Measurements from ENCODE around the gene DDX51. TPM values are rescaled to one million over a fixed set of nuclear protein-coding genes. Genes with fewer than 3 reads are reported as not detected.
"Not testable (repeated sequence)": the region's sequence is repeated elsewhere in the genome, so short reads cannot be mapped to it uniquely, and the experiment has no call there.

Gene DDX51
- total RNA-seq, 1 experiment from 2014 or later = 13.2 TPM

DNA sequence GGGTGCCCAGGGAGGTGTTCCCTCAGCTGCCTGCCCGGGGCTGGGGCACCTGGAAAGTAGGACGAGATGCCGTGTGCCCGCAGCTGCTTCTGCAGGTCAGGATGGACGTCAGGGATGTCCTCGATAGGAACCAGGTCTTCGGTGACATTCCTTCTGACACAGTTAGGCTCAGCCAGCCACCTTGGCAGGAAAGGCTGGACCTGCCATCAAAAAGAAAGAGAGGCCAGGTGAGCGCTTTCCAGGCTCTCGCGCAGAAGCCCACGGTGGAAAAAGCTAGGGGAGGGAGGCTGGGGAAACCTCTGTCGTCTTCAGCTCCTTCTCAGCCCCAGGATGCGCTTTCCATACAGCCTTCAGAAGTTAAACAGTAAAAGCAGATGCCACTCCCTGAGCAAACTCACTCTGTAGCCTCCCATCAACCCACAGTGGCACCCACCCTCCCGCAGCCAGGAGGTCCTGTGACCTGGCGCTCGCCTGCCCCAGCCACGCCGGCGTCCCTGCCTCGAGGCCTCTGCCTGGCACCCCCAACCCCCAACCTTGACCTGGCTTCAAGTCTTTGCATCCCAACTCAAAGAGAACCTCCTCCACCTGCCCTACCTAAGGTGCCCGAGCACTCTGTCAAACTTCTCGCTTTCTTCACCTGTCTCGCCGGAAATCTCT, 1.3 kb downstream of the DDX51 start:
- DNase-seq (ENCODE audit: extremely low read depth, low read depth) = no peak

DNA sequence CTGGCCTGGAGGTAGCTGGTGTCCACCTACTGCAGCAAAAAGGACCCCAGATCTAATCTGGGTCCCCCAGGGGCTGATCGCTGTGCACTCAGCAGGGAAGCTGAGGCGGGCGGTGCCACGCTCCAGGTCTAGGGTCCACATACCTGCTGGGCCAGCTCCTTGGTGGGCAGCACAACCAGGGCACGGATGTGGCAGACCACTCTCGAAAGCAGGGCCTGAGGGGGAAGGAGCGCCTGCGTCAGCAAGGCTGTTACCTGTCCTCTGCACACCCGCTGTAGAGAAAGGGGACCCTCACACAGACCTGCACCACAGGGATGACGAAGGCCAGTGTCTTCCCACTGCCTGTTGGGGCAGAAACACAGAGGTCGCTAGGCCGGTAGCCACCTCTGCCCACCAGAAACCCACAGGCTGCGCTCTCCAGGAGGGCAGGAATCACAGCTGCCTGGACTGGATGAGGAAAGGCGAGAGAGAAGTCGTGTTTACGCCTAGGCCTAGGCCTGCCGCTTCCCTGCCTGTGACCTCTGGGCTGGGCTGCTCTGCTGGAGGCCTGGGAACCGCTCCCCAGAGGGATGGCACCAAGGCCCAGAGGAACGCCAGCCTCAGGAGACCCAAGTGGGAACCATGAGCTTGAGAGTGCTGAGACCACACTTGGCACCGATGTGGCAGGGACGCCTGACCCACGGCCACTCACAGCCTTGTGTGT, 2.0 kb downstream of the DDX51 start:
- DNase-seq (ENCODE audit: extremely low read depth, low read depth) = no peak

DNA sequence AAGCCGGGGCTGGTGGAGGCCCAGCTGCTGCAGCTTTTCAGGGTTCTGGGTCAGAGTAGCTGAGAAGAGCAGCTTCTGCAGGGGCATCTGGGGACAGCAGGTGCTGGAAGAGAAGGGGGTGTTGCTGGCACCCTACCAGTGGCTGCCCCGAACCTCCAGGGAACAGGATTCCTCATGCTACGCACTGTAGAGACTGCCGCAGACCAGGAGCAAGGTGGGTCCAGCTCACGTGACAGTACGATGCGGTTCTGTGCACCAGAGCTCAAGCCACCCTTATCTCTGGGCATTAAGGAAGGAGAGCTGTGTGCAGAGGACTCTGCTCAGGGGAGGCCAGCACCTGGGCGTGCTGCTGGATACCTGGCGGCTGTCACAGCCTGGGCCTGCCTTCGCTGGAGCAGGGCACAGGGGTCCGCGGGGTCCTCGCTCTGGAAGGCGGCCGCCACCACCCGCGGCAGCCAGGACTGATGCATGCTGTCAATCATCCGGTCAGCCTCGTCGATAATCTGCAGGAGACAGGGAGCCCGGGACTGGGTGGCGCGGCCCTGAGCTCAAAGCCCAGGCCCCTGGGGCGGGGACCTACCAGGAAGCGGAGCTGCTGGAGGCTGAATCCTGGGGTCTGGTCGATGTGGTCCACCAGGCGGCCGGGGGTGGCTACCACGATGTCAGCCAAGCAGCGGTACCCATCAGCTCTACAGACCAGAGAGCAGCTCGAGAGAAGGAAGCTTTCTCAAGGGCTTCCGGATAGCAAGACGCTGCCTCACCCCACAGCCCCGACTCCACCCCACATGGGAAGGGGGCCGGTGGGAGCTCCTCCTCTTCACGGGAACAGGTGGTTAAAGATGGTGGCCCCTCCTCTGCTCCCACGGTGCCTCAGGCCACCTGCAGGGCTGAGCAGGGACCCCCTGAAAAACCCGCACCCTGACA, 2.9 kb downstream of the DDX51 start:
- no peak for DNase-seq (ENCODE audit: extremely low read depth, low read depth)

DNA sequence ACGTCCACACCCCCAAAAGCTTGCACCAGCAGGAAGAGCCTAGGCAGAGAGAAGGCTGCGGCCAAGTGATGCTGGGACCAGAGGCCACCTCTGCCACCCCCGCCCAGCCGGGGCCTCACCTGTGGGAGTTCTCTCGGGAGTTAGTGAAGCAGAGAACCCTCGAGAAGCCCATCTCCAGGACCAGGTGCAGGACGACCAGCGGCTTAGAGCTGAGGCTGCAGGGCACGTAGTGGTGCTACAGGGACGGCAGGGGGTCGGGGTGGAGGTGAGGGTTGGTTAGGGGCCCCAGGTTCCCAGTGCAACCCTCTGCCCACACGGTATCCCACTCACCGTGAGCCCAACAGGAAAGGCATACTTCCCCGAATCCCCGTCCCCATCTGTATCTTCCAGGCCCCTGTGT, 3.6 kb downstream of the DDX51 start:
- DNase-seq (ENCODE audit: extremely low read depth, low read depth) = no peak

DNA sequence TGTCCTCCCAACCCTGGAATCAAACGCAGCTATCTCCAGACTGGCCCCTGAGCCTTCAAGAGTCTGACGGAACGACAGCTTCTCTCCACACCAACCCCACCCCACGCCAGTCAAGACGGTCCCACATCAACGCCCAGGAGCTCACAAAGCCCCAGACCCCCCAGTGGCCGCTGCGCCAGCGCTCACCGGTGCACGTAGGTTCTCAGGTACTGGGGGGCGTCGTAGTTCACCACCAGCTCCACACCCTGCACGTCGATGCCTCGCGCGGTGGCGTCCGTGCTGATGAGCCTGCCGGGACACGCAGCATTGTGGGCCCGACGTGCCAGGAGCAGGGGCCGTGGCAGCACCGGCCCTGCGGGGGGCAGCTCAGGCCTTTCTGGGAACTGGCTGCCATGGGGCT, 4.2 kb downstream of the DDX51 start:
- no peak for DNase-seq (ENCODE audit: extremely low read depth, low read depth)

DNA sequence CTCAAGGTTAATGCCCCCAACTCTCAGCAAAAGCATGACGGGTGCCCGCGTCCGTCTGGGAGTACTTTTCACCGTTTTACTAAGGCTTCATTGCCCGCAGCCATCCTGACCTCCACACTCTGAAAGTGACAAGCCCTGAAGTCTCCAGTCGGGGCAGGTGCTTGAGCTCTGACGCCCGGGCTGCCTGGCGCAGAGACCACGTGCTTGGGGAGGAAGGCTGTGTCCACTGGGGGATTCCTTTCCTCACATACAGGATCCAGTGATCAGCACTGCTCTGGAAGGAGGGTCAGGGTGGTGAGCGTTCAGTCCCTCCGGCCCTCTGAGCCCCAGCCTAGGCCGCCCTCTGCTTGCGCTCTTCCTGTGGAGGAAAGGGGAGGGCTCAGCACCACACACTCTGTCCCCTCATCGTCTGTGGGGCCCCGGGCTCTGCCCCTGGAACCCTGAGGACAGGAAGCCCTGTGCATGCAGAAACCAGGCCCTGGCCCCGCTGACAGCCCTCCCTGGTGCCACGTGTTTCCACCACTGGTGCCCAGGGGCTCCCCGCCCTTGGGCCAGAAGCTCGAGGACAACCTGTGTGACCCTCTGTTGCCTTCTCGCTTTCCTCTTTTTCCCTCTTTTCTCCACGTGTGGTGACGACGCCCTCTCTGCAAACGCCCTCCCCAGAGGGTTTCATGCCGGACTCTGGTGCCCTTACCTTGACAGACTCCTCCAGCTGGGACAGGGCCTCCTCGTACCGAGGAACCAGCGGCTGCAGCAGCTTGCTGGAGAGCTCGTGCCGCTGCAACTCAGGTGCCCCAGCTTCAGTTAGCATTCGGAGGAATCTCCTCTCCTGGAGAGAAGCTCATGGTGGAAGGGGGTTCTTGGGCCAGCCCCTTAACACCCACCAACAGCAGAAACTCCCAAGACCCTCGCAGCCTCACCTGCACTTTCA, 4.9 kb downstream of the DDX51 start:
- no peak for DNase-seq (ENCODE audit: extremely low read depth, low read depth)

DNA sequence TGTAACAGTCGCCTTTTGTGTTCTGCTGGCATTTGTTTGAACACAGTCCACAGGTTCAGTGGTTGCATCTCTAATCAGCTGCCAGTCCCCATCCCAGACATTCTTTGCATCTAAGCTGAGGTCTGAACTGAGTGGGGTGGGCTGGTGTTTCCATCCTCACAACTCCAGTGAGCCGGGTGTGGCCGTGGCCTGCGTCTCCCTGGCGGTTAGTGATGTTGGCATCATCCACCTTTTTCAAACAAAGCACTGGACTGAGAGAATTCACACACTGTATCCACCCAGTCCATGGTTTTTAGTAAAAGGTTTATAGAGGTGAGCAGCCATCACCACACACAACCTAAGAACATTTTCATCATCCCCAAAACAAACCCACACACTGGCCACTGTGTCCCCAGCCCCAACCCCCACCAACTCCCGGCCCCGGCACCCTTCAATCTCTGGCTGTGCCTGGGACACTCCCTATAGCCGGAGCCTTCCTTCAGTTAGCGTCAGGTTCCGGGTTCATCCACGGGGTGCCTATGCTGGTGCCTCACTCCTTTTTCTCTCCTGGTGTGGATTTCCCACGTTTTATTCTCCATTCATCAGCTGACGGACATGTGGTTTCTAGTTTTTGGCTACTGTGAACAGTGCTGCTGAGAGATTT, 6.5 kb downstream of the DDX51 start:
- DNase-seq (ENCODE audit: extremely low read depth, low read depth) = no peak

DNA sequence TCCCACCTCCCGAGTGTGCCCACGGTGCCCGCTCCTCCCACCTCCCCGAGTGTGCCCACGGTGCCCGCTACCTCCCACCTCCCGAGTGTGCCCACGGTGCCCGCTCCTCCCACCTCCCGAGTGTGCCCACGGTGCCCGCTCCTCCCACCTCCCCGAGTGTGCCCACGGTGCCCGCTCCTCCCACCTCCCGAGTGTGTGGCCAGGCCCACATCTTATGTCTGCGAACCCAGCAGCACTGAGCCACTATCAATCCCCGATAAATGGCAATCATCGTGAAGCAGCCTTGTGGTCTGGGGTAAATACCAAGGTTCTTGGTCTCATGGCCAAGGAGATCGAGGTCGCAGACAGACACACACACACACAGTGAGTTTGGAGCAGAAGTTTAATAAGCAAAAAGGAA, 7.9 kb downstream of the DDX51 start:
- DNase-seq (ENCODE audit: extremely low read depth, low read depth) = not testable (repeated sequence)

DNA sequence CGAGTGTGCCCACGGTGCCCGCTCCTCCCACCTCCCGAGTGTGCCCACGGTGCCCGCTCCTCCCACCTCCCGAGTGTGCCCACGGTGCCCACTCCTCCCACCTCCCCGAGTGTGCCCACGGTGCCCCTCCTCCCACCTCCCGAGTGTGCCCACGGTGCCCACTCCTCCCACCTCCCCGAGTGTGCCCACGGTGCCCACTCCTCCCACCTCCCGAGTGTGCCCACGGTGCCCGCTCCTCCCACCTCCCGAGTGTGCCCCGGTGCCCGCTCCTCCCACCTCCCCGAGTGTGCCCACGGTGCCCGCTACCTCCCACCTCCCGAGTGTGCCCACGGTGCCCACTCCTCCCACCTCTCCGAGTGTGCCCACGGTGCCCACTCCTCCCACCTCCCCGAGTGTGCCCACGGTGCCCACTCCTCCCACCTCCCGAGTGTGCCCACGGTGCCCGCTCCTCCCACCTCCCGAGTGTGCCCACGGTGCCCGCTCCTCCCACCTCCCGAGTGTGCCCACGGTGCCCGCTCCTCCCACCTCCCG, 9.4 kb downstream of the DDX51 start:
- DNase-seq (ENCODE audit: extremely low read depth, low read depth) = not testable (repeated sequence)

DNA sequence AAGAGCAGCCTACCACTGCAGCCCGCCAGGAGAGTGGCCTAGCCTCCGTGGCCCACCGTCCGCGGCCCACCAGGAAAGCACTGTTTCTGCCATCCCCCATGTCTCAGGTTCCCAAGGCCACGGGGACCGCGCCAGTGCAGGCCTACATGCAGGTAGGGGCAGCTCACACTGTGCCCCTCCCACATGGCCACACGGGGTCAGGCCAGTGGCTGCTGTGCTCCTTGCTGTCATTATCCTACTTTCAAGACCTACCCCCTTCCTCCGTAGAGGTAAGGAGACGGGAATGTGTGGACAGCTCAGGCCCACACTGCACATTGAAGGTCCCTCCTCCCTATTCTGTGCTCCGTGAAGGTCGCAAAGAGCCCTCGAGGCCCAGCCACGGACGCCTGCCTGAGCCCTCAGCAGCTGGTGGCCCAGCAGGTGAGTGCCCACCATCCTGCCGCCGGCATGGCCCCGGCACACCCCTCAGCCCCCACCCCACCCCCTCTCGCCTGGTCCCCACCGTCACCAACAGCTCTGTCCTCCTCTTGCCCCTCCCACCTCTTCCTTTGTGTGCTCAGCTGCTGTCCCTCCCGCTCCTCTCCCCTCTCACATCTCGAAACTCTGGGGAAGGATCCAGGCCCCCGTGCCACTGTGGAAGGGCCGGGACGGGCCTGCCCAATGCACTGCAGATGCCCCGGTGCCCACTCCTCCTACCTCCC, 10.0 kb downstream of the DDX51 start:
- DNase-seq (ENCODE audit: extremely low read depth, low read depth) = no peak

DNA sequence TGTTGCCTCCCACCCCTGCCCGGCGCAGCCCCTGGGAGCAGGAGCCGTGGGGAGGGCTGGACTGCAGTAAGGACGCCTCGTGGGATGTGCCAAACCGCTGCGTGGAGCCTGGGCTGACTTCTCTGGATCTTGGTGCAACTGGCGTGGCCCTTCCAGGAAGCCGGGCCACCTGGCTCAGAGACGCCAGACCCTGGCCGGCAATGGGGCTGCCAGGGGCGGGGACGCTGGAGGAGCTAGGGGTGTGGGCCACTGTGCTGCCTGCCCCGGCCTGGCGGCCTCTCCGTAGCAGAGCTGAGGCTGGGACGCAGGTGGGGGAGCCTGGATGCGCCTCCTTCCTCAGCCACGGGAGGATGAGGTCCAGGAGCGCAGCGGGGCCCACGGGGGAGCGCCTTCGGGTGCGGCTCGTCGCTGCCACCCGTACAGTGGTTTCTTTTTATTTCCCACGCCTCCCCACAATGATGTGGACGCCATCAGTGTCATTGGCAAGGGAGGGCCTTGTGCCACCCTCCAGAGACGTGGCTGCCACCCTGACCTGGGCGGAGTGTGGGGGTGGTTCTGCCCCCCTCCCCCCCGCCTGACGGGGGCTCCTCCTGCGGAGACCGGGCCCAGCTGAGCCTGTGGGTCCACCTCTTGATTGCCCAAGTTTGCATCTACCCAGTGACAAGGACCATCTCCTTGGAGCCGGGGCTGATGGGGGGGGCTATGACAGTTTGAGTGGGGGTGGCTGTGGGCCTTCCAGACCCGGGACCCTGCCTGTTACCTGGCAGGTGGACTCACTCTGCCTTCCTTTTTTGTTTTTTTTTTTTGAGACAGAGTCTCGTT, 11.3 kb downstream of the DDX51 start:
- no peak for DNase-seq (ENCODE audit: extremely low read depth, low read depth)

DNA sequence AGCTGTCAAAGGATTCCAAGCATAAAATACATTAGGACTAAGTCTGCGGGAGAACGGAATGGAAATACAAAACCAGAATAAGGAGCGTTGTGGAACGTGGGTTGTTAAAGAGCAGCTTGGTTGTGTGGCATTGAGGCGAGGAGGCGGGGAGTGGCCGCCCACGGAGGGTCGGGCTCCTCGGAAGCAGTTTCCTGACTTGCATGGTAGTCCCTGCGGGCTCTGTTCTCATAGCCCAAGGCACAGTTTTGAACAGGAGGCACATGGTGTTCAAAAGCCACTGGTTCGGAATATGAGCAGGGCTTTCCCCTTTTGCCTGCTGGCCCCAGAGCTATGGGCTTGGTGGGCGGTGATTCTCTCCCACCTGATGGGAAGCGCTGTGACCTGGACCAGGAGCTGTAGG, 12.2 kb downstream of the DDX51 start:
- DNase-seq (ENCODE audit: extremely low read depth, low read depth) = no peak

DNA sequence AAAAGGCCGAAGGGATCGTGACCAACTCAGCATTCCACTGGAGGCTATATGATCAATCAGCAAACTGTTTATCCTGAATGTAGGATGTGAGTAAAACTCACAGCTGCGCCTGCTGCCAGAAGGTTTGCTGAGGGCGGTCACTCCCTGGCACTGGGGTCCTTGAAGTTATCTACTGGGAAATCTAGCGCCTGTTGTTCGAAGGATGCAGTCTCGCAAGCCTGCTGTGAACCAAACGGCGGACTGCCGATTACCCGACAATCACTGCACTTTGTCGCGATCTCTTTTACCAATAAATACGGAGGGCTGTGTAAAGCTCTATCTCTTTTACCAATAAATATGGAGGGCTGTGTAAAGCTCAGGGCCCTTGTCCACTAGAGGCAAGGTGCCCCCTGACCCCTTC, 12.9 kb downstream of the DDX51 start:
- DNase-seq (ENCODE audit: extremely low read depth, low read depth) = no peak

DNA sequence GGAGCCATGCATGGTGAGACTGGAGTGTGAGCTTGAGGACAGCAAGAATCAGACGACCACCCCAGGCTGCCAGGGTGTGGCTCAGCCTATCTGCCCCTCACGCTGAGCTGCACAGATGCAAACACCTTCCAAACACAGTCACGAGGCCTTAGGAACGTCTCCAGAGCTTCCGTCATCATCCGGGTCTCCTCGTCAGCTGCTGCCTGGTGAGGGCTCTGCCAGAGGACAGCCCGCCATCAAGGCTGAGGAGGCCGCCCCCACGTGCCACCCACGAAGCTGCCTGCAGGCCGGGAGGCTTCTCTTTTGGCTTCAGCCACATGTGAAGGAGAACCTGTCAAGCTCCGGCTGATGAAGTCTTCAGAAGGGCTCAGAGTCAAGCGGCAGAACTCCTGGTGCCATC, 13.4 kb downstream of the DDX51 start:
- DNase-seq (ENCODE audit: extremely low read depth, low read depth) = no peak

DNA sequence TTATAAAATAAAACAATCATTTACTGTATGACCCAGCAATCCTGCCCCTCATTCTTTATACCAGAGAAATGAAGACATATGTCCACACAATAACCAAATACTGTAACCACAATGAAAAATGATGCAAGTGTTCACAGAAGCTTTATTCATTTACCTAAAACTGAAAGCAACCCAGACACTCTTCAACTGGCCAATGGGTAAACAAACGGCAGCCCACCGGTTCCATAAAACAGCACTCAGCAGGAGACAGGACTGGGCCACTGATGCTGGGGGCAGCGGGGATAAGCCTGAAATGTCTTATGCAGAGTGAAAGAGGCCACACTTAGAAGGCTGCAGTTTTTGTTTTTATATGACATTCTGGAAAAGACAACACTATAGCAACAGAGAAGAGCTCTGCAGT, 15.1 kb downstream of the DDX51 start:
- DNase-seq (ENCODE audit: extremely low read depth, low read depth) = no peak

DNA sequence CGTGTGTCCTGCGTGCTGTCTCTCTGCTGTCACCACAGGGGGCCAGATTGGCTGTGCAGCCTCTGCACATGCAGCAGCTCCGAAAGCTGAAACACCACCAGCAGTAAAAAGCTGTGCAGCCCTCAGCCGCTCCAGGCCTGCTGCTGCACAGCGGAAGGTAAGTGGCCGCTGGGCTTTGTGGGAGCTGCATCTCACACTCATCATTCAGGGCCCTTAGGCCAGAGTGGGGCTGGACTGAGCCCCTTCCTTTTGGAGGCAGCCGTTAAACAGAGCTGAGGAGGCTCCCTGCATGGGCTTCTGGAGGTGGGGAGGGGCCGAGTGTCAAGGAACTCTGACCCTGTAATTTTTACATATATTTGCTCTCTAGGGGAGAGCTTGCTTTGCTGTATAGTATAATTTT, 17.1 kb downstream of the DDX51 start:
- DNase-seq (ENCODE audit: extremely low read depth, low read depth) = no peak

DNA sequence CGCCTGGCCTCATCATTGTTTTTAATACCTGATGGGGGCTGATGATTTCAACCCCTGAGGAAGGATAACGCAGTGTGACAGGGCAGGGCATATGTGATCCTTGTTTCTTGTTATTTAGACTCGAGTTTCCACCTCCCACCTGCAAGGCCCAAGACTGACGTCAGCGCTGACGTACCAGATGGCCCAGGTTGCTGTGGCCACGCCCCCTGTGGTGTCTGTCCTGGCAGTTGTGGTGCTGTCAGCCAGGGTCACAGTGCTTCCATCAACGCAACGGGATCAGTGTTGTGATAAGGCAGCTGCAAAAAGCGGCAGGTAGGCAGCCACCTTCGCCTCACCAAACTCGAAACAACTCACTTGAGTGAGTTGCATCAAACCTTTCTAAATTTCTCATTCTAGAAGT, 18.4 kb downstream of the DDX51 start:
- no peak for DNase-seq (ENCODE audit: extremely low read depth, low read depth)

DNA sequence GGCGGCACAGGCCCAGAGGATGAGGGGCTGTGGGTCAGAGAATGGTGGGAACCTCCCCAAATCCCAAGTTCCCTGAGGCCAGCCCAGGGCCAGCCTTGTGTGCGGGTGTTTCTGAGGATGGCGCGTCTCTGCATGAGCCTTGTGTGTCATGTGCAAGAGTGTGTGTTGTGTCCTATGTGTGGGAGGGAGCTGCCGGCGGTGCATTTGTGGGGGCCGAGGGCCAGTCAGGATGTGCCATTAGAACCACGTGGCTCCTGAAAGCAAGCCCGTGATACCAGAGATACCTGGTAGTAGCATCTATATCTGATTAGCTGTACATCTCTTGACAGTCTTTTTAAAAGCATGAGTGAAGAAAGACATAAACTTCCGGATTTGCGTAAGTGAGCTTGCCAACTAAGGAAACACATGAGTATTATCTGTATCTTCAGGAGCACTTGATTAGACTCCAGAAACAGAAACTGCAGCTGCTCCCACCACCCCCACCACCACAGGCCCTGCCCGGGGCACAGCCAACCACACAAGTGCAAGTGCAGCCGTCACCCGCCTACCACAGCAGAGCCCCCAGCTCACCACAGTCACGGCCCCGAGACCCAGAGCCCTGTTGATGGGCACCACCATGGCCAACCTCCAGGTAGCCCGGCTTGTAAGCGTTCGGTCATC, 19.2 kb downstream of the DDX51 start:
- no peak for DNase-seq (ENCODE audit: extremely low read depth, low read depth)
